NB4 (cell line): Measurements from ENCODE around the gene WFDC10A.
"Not testable (repeated sequence)": the region's sequence is repeated elsewhere in the genome, so short reads cannot be mapped to it uniquely, and the experiment has no call there.

Source experiments
- MYC ChIP-seq: IDR thresholded peaks from 2 replicates; pipeline ENCODE4 v1.6.1; 2011; ENCODE audit warnings: low read depth, low read length
- POLR2A ChIP-seq: IDR thresholded peaks from 2 replicates; pipeline ENCODE4 v1.6.1; 2011; ENCODE audit warnings: mild to moderate bottlenecking; ENCODE audit not compliant: insufficient read length; ENCODE audit errors: extremely low read depth
- TF ChIP-seq, protein P1 (sequence below): IDR thresholded peaks from one replicate; pipeline ENCODE4 v1.5.1; 2012; ENCODE audit warnings: low read depth, low read length
- TF ChIP-seq, protein P2 (sequence below): IDR thresholded peaks from 2 replicates; pipeline ENCODE4 v1.6.1; 2011; ENCODE audit warnings: low read depth, low read length

DNA sequence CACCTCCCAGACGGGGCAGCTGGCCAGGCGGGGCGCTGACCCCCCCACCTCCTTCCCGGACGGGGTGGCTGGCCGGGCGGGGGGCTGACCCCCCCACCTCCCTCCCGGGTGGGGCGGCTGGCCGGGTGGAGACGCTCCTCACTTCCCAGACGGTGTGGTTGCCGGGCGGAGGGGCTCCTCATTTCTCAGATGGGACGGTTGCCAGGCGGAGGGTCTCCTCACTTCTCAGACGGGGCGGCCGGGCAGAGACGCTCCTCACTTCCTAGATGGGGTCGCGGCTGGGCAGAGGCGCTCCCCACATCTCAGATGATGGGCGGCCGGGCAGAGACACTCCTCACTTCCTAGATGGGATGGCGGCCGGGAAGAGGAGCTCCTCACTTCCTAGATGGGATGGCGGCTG is 16.3 kb downstream of the WFDC10A start:
- TF ChIP-seq, protein P1, sequence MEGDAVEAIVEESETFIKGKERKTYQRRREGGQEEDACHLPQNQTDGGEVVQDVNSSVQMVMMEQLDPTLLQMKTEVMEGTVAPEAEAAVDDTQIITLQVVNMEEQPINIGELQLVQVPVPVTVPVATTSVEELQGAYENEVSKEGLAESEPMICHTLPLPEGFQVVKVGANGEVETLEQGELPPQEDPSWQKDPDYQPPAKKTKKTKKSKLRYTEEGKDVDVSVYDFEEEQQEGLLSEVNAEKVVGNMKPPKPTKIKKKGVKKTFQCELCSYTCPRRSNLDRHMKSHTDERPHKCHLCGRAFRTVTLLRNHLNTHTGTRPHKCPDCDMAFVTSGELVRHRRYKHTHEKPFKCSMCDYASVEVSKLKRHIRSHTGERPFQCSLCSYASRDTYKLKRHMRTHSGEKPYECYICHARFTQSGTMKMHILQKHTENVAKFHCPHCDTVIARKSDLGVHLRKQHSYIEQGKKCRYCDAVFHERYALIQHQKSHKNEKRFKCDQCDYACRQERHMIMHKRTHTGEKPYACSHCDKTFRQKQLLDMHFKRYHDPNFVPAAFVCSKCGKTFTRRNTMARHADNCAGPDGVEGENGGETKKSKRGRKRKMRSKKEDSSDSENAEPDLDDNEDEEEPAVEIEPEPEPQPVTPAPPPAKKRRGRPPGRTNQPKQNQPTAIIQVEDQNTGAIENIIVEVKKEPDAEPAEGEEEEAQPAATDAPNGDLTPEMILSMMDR, result not testable (repeated sequence)
- TF ChIP-seq POLR2A, MYC: not testable (repeated sequence)
- TF ChIP-seq, protein P2, sequence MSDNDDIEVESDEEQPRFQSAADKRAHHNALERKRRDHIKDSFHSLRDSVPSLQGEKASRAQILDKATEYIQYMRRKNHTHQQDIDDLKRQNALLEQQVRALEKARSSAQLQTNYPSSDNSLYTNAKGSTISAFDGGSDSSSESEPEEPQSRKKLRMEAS, result not testable (repeated sequence)
